H1 (cell line): ENCODE results near the gene NQO2. TPM values are rescaled to one million over a fixed set of nuclear protein-coding genes. Genes with fewer than 3 reads are reported as not detected.
A peak's percentile ranks its signal among the peaks of the same experiment; 100 is the strongest.

Experiments
- CTCF ChIA-PET: fragments of 300-600 bp; sonication (Branson Sonifier 250); formaldehyde crosslinking; loops from one replicate; lab custom pipeline; 2021; ENCODE audit not compliant: partially characterized antibody; lab: Charles Lee
- POLR2A ChIA-PET: fragments of 300-600 bp; sonication (Branson Sonifier 250); formaldehyde crosslinking; loops from one replicate; lab custom pipeline; 2021; ENCODE audit warnings: inconsistent platforms; ENCODE audit not compliant: partially characterized antibody; lab: Charles Lee
- DNase-seq, 2 experiments: peaks; one replicate each; pipeline versions ENCODE4 v3.0.0 to v3.0.0-alpha.2; 2010 to 2022; ENCODE audit warnings: low spot score in 2 of 2, low read depth in 1 of 2, mixed read lengths in 1 of 2
- FAIRE-seq: peaks from 2 replicates; lab custom pipeline; 2011; peaks lifted over from hg19 to GRCh38; lab: Jason Lieb, UNC
- H2AFZ ChIP-seq: 2 replicates; pipeline ENCODE4 v1.8.1; 2012; ENCODE audit warnings: low read length, inconsistent platforms
- H2AK5ac ChIP-seq: 2 replicates; pipeline ENCODE4 v1.6.1; 2013; ENCODE audit warnings: low read depth, low read length
- H2BK120ac ChIP-seq: replicated peaks from 2 replicates; pipeline ENCODE3; 2013; ENCODE audit warnings: low read depth, low read length, inconsistent platforms
- H2BK12ac ChIP-seq: 2 replicates; pipeline ENCODE4 v1.6.1; 2013; ENCODE audit warnings: low read depth, low read length
- H2BK15ac ChIP-seq: 2 replicates; pipeline ENCODE4 v1.6.1; 2013; ENCODE audit warnings: low read length
- H2BK20ac ChIP-seq: 2 replicates; pipeline ENCODE4 v1.6.1; 2013; ENCODE audit warnings: low read length
- H2BK5ac ChIP-seq: 2 replicates; pipeline ENCODE4 v1.6.1; 2013; ENCODE audit warnings: low read depth, low read length
- H3K14ac ChIP-seq: 2 replicates; pipeline ENCODE4 v1.6.1; 2013; ENCODE audit warnings: inconsistent platforms; ENCODE audit not compliant: insufficient read length
- H3K18ac ChIP-seq: 2 replicates; pipeline ENCODE4 v1.6.1; 2013; ENCODE audit warnings: low read length; ENCODE audit errors: extremely low read depth
- H3K23ac ChIP-seq: 2 replicates; pipeline ENCODE4 v1.6.1; 2013; ENCODE audit warnings: inconsistent platforms; ENCODE audit not compliant: insufficient read length
- H3K23me2 ChIP-seq: 2 replicates; pipeline ENCODE4 v1.6.1; 2013; ENCODE audit warnings: low read depth, low read length
- H3K27ac ChIP-seq: 2 replicates; pipeline ENCODE4 v1.6.1; 2011; ENCODE audit warnings: low read depth, low read length, inconsistent platforms
- H3K27me3 ChIP-seq, 4 experiments: replicated peaks in 1 of 4; 1 replicate in 1 of 4; 2 replicates in 3 of 4; pipeline versions ENCODE4 v1.6.1 to v1.8.1; 2011 to 2013; ENCODE audit warnings: low read length in 3 of 4, mild to moderate bottlenecking in 3 of 4, inconsistent platforms in 2 of 4, mixed read lengths in 2 of 4, moderate library complexity in 1 of 4; ENCODE audit not compliant: control insufficient read depth in 3 of 4, insufficient read depth in 3 of 4; ENCODE audit errors: extremely low read depth in 1 of 4
- H3K36me3 ChIP-seq, 4 experiments: 2 replicates each; pipeline versions ENCODE4 v1.6.1 to v1.8.1; 2011 to 2013; ENCODE audit warnings: mild to moderate bottlenecking in 4 of 4, low read length in 3 of 4, moderate library complexity in 2 of 4, control low read depth in 1 of 4, inconsistent platforms in 1 of 4; ENCODE audit not compliant: insufficient read depth in 4 of 4, control insufficient read depth in 2 of 4
- H3K4ac ChIP-seq: replicated peaks from 2 replicates; pipeline ENCODE3; 2013; ENCODE audit warnings: low read length, low read depth, mixed read lengths, inconsistent platforms; ENCODE audit not compliant: insufficient read length
- H3K4me1 ChIP-seq, 4 experiments: replicated peaks in 1 of 4; 1 replicate in 1 of 4; 2 replicates in 3 of 4; pipeline versions ENCODE4 v1.6.1 to v1.8.1; 2011 to 2013; ENCODE audit warnings: low read length in 3 of 4, inconsistent platforms in 2 of 4, mixed read lengths in 1 of 4; ENCODE audit not compliant: insufficient read depth in 4 of 4, control insufficient read depth in 3 of 4
- H3K4me2 ChIP-seq, 2 experiments: 2 replicates each; pipeline versions ENCODE4 v1.6.1 to v1.8.1; 2011 to 2013; ENCODE audit warnings: low read depth in 2 of 2, low read length in 2 of 2, control low read depth in 1 of 2, inconsistent platforms in 1 of 2, mild to moderate bottlenecking in 1 of 2; ENCODE audit not compliant: insufficient read depth in 1 of 2
- H3K4me3 ChIP-seq, 4 experiments: fragments of 200-600, 300-600 bp in 1 of 4; sonication (generic), shearing (Covaris generic), sonication (Bioruptor Twin) in 1 of 4; 2 replicates each; pipeline versions ENCODE4 v1.5.1 to v1.8.1; 2011 to 2016; ENCODE audit warnings: low read length in 4 of 4, low read depth in 3 of 4, control low read depth in 2 of 4, inconsistent platforms in 2 of 4, mild to moderate bottlenecking in 2 of 4, mixed read lengths in 1 of 4, moderate library complexity in 1 of 4; ENCODE audit not compliant: insufficient read depth in 2 of 4; ENCODE audit errors: extremely low read depth in 1 of 4
- H3K56ac ChIP-seq: replicated peaks from 2 replicates; pipeline ENCODE3; 2013; ENCODE audit warnings: low read depth, mild to moderate bottlenecking, mixed read lengths, low read length, inconsistent platforms; ENCODE audit not compliant: insufficient read length
- H3K79me1 ChIP-seq: 2 replicates; pipeline ENCODE4 v1.6.1; 2013; ENCODE audit warnings: low read depth, low read length, control low read depth
- H3K79me2 ChIP-seq, 2 experiments: 2 replicates each; pipeline versions ENCODE4 v1.6.1 to v1.8.1; 2012 to 2013; ENCODE audit warnings: low read length in 2 of 2, mild to moderate bottlenecking in 2 of 2, inconsistent platforms in 1 of 2; ENCODE audit not compliant: insufficient read depth in 2 of 2, control insufficient read depth in 1 of 2
- H3K9ac ChIP-seq, 4 experiments: replicated peaks in 1 of 4; 1 replicate in 1 of 4; 2 replicates in 3 of 4; pipeline versions ENCODE4 v1.6.1 to v1.8.1; 2011 to 2013; ENCODE audit warnings: low read depth in 3 of 4, low read length in 3 of 4, control low read depth in 2 of 4, mild to moderate bottlenecking in 2 of 4, moderate library complexity in 2 of 4, inconsistent platforms in 1 of 4; ENCODE audit errors: extremely low read depth in 1 of 4
- H3K9me3 ChIP-seq, 2 experiments: 2 replicates each; pipeline versions ENCODE4 v1.6.1 to v1.8.1; 2012 to 2013; ENCODE audit warnings: mild to moderate bottlenecking in 2 of 2, moderate library complexity in 2 of 2, control low read depth in 1 of 2, inconsistent platforms in 1 of 2, low read depth in 1 of 2, low read length in 1 of 2, mixed read lengths in 1 of 2; ENCODE audit not compliant: insufficient read depth in 2 of 2
- H4K20me1 ChIP-seq, 2 experiments: replicated peaks in 1 of 2; 2 replicates each; pipeline versions ENCODE3 to v1.8.1; 2011 to 2013; ENCODE audit warnings: inconsistent platforms in 2 of 2, low read length in 2 of 2, mild to moderate bottlenecking in 1 of 2; ENCODE audit not compliant: insufficient read depth in 2 of 2, control insufficient read depth in 1 of 2
- H4K5ac ChIP-seq: 2 replicates; pipeline ENCODE4 v1.6.1; 2013; ENCODE audit warnings: low read length, low read depth, mixed read lengths, inconsistent platforms; ENCODE audit not compliant: insufficient read length
- H4K8ac ChIP-seq: 2 replicates; pipeline ENCODE4 v1.8.0; 2013; ENCODE audit warnings: mild to moderate bottlenecking, moderate library complexity, low read length, inconsistent platforms; ENCODE audit not compliant: insufficient read depth; ENCODE audit errors: extremely low read depth
- H4K91ac ChIP-seq: replicated peaks from 2 replicates; pipeline ENCODE3; 2013; ENCODE audit warnings: low read length, mixed read lengths, inconsistent platforms; ENCODE audit not compliant: insufficient read length
- USF2 ChIP-seq: IDR thresholded peaks from 2 replicates; pipeline ENCODE4 v1.6.1; 2011; ENCODE audit warnings: low read length, improper control_type of control experiment
- WGBS, 2 experiments: shearing (Covaris generic) in 1 of 2; methylation state at CpG; one replicate each; pipeline versions ENCODE4 v1.1.6 to v1.1.7; 2013 to 2015; ENCODE audit warnings: low lambda C conversion rate in 2 of 2, mixed read lengths in 2 of 2, inconsistent platforms in 1 of 2, low coverage in 1 of 2, missing lambda C conversion rate in 1 of 2; ENCODE audit not compliant: insufficient replicate concordance in 2 of 2, insufficient coverage in 1 of 2, insufficient read length in 1 of 2; ENCODE audit errors: extremely low coverage in 1 of 2, missing lambda C conversion rate in 1 of 2; 5-methylcytosine and 5-hydroxymethylcytosine counted together
- polyA plus RNA-seq, 7 experiments: library from polyadenylated mRNA; depleted of rRNA in 3 of 7; stranded (reverse) in 5 of 7; unstranded in 2 of 7; fragments of >200 nt in 5 of 7; fragments of 200-250 nt in 2 of 7; gene quantifications; 1 replicate in 5 of 7; 2 replicates in 1 of 7; 4 replicates in 1 of 7; pipeline versions ENCODE4 v1.2.1 to v1.2.3, GENCODE V29; 2011 to 2013; ENCODE audit warnings: missing spikeins in 2 of 7, mixed read lengths in 2 of 7
- total RNA-seq: library from RNA; stranded (reverse); fragmentation: NEBNext Ultra II Directional; extraction: Animal tissue kit (Norgen Biotek cat#: 25700); gene quantifications from 2 replicates; pipeline ENCODE4 v1.2.1, GENCODE V29; 2021

NQO2 gene
- total and polyA plus RNA-seq, 2 of the 8 experiments (the other 6 are each of a cell fraction or from before 2014, with no cell fraction given), result 135 to 168 TPM

- H3K4ac ChIP-seq, result no peak overlapping the region
- peaks cover 0 to 5% of the 10 kb centered on the region in 2 experiments; a peak in 1 of 4 replicates for H3K79me2 ChIP-seq
- no peak overlapping the region for H4K5ac ChIP-seq
- H2BK15ac ChIP-seq, result no peak overlapping the region
- 0 out of 2 replicates have a peak overlapping the region, but pooled peaks have one; percentile 1 for H3K27ac ChIP-seq
- no peak overlapping the region for H3K23ac ChIP-seq
- no peak overlapping the region for H4K8ac ChIP-seq
- ChIA-PET POLR2A (interaction anchor here (0.9 to 2.5 kb wide), 2 partner anchors 9 to 80 kb away, joined by 3 to 12 read pairs; no protein-coding TSS in a partner anchor), CTCF (no interaction called here)
- DNase-seq (no peak), FAIRE-seq (no peak)
- no peak overlapping the region for H3K56ac ChIP-seq
- peaks cover 0 to 2% of the 10 kb centered on the region in 2 experiments for H4K20me1 ChIP-seq
- no peaks in the 10 kb centered on the region for H3K79me1 ChIP-seq
- H2BK5ac ChIP-seq, result 0 out of 2 replicates have a peak overlapping the region, but pooled peaks have one; percentile 35
- H2AFZ ChIP-seq, result no peak overlapping the region
- H3K27me3 ChIP-seq, result no peaks in the 10 kb centered on the region
- no peak overlapping the region for H4K91ac ChIP-seq
- H2AK5ac ChIP-seq, result no peak overlapping the region
- peaks cover 0 to 4% of the 10 kb centered on the region in 2 experiments; a peak in 1 of 4 replicates for H3K9me3 ChIP-seq
- H2BK12ac ChIP-seq, result no peak overlapping the region
- H3K9ac ChIP-seq, result no peak overlapping the region
- no peak overlapping the region for H2BK120ac ChIP-seq
- peaks cover 3 to 33% (median 23%) of the 10 kb centered on the region in 4 experiments for H3K36me3 ChIP-seq
- H3K18ac ChIP-seq, result no peak overlapping the region
- H3K14ac ChIP-seq, result no peak overlapping the region
- H2BK20ac ChIP-seq, result no peak overlapping the region
- H3K4me2 ChIP-seq, result no peak overlapping the region
- peaks cover 0 to 9% (median 4%) of the 10 kb centered on the region in 4 experiments; a peak in 6 of 7 replicates for H3K4me1 ChIP-seq
- H3K4me3 ChIP-seq, result no peak overlapping the region
- 95% methylated on average over 9 of the region's 9 CpGs; no CpG with 5 or more reads in 1 of the 2 experiments for WGBS, 2 experiments
- no peaks in the 10 kb centered on the region for H3K23me2 ChIP-seq
- no peak for TF ChIP-seq USF2
Observed at GRCh38 chr6:3005874-3006273, 6.2 kb downstream of the NQO2 start.
